Fibroblast of the conjunctiva (primary cell): ENCODE measurements around the gene PLPPR3.

ENCODE experiments used
- DNase-seq: peaks from one replicate; pipeline ENCODE4 v3.0.0-alpha.2; 2010; ENCODE audit warnings: low read depth

The PLPPR3 gene

DNA sequence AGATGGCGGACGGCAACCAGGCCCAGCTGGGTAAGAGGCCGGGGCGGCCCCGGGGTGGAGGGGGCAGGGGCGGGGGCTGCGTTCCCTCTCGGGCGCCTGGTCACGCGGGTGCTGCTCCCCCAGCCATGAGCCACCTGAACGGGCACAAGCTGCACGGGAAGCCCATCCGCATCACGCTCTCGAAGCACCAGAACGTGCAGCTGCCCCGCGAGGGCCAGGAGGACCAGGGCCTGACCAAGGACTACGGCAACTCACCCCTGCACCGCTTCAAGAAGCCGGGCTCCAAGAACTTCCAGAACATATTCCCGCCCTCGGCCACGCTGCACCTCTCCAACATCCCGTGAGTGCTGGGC, 13.4 kb downstream of the PLPPR3 start:
- DNase-seq: no peak

DNA sequence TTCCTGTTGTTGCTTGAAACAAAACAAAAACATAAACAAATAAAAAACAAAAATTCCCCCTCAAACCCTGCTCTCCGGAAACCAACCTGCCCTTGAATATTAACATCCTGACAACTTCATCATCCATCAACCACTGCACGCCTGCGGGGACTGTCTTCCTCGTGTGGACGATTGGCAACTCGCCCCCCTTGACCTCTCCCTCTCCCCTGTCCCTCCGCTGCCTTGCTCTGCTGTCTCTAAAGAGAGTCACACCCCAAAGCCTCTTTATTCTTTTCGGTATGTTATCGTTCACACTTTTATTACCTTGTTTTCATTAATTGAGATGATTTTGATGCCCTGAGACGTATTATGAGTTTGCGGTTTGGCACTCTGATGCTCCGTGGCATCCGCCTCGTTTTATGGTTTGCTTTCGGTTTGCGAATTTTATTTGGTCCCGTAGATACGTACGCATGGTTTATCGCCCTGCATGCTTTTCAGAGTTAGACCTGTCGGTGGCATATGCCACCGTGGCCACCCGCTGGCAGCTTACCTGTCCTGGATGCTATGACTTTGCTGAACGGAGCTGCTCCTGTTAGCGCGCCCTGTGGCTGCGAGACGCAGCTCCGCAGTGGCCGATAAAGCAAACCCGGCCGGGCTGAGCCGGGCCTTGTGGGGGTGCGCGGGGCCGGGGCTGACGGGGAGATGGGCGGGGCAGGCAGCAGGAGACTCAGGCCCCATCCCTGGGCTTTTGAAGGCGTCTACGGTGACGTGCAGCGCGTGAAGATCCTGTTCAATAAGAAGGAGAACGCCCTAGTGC, 13.9 kb downstream of the PLPPR3 start:
- no peak for DNase-seq

DNA sequence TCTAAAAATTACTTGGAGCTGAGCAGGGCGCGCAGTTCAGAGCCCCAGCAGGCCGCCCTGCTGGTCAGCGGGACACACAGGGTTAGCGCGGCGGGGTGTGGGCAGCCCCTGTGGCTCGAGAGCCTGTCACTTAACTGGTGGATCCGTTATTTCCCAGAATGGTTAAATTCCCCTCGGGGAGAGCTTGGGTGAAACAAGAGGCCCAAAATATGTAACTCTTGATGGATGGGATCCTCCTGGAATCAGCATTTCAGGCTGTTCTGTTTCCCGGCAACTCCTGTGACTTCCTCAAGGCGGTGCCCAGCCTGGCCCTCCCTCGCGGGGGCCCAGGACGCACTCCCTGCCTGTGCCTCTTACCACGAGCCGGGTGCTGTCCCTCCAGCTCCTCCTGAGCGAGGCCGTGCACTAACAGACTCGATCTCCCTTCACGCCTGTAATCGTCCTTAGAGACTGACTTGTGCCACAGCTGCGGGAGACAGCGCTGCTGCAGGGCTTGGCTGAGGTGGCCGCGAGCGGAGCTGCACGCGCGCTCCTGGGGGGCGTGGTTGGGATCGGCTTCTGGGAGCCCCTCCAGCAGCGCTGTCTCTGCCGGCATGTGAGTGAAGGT, 14.8 kb downstream of the PLPPR3 start:
- DNase-seq: no peak

DNA sequence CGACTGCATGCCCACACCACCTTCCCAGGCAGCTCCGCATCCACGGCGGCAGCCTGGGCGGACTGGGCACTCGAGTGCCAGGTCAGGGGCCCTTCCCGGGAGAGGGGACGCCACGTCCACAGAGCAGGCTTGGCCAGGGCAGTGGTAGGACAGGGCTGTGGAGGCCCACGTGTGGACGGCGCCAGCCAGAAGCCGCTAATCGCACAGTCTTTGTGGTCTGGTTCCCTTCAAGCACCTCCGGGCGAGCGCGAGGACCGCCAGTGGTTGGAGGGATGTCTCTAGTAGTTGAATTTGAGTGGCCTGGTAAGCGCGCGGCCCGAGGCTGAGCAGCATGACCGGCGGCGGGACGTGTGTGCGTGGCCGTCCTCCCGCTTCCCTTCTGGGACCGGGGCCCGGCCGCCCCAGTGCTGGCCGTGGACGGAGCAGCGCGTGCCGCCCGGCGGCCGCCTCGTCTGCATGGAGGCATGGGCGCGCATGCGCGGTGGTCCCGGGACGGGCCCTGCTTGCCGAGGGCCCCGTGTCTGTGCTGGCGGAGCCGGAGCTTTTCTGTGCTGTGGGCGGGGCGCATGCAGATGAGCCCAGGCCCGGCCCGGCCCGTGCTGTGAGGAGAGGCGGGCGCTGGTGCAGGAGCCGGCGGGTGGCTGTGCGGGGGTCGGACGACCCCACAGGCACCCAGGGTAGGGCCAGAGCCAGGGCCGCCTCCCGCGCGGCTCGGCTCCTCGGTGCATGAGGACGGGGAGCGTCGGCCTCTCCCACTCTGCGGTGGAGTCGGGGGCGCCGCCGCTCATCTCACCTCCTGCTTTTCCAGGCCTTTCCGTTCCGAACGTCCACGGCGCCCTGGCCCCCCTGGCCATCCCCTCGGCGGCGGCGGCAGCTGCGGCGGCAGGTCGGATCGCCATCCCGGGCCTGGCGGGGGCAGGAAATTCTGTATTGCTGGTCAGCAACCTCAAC, 15.9 kb downstream of the PLPPR3 start:
- DNase-seq: no peak

DNA sequence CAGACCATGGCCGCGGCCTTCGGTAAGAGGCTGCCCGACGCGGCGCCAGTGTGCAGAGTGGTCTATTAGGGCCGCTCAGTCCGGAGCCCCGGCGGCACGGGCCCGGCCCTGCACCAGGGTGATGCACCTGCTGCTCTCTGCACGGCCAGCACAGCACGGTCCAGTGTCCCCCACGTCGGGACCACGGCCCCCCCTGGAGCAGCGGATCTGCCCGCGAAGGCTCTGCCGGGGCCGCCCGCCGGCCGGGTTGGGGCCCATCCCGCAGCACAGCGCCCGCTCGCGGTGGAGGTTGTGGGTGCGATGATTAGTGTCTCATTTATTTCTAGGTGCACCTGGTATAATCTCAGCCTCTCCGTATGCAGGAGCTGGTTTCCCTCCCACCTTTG, 16.6 kb downstream of the PLPPR3 start:
- no peak for DNase-seq

DNA sequence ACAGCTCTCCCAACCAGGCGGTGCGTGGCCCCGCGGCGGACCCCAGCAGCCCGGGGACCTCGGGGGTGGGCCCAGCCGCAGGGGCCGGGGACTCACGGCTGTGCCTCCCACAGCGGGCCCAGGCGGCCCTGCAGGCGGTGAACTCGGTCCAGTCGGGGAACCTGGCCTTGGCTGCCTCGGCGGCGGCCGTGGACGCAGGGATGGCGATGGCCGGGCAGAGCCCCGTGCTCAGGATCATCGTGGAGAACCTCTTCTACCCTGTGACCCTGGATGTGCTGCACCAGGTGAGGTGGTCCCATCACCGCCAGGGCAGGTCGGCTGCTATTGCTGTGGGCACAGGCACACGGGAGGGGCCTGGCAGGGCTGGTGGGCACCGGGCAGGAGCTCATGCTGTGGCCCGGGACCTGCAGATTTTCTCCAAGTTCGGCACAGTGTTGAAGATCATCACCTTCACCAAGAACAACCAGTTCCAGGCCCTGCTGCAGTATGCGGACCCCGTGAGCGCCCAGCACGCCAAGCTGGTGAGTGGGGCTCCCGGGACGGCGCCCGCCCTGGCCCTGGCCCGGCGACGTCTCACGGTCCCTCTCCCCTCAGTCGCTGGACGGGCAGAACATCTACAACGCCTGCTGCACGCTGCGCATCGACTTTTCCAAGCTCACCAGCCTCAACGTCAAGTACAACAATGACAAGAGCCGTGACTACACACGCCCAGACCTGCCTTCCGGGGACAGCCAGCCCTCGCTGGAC, 17.2 kb downstream of the PLPPR3 start:
- DNase-seq: no peak

DNA sequence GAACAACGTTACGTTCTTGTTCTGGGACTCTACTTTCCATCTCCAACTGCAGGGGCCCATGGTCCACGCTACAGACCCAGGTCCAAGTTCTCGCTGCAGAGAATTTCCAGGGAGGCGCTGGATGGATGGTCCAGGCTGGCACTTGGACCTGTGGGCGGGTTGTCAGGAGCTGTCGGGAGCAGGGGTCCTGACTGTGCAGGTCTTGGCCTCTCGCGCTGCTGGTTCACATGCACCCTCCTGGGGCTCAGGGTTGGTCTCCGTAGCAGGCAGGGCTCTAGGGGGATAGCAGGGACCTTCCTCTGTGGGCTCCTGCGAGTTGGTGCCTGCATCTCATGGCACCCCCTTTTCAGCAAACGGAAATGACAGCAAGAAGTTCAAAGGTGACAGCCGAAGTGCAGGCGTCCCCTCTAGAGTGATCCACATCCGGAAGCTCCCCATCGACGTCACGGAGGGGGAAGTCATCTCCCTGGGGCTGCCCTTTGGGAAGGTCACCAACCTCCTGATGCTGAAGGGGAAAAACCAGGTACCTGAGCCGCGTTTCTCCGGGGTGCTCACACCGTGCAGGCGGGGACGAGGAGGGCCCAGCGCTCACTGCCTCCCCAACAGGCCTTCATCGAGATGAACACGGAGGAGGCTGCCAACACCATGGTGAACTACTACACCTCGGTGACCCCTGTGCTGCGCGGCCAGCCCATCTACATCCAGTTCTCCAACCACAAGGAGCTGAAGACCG, 17.9 kb downstream of the PLPPR3 start:
- no peak for DNase-seq

DNA sequence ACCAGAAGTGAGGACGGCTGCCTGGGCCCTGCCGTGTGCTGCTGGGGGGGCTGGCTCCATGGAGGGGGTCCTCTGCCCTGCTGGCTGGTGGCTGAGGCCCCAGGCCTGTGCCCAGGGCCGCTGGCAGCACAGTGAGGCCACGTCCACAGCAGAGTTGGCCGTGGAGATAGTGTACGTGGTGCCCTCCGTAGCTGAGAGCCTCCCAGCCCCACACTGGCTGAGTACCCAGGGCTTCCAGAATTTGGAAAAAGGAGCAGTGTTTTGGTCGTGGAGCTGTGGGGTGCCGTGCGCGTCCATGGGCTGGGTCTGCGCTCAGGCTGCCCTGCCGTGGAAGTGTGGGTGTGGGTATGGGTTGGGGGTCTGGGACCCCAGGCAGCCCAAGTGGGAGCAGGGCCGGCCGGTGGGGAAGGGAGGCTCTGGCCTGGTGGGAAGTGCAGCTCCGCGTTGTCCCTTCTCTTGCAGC, 18.6 kb downstream of the PLPPR3 start:
- DNase-seq: no peak

DNA sequence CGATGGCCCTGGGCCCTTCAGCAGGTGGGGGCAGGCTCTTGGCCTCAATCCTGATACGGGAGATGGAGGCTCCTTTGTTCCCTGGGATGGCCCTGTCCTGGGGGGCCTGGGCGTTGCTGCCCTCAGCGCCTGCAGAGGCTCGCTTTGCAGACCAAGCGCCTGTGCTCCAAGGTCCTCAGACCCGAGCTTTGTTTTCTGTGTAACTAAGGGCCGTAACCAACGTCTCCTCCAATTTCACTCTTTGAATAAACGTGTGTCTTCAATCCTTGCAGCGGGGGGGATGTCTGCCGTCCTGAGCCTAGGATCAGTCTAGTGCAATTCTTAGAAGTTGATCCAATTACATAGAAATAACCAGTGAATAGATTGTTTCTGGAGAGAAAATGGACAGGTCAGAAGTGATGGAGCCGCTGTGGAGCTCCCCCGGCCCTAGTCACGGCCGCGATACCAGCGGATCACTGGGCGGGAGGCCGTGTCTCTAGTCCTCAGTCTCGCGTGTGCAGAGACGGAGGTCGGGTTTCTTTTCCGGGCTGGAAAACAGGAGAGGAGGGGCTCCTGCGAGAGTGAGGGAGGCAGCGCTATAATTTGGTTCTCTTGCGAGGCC, 19.2 kb downstream of the PLPPR3 start:
- DNase-seq: no peak

DNA sequence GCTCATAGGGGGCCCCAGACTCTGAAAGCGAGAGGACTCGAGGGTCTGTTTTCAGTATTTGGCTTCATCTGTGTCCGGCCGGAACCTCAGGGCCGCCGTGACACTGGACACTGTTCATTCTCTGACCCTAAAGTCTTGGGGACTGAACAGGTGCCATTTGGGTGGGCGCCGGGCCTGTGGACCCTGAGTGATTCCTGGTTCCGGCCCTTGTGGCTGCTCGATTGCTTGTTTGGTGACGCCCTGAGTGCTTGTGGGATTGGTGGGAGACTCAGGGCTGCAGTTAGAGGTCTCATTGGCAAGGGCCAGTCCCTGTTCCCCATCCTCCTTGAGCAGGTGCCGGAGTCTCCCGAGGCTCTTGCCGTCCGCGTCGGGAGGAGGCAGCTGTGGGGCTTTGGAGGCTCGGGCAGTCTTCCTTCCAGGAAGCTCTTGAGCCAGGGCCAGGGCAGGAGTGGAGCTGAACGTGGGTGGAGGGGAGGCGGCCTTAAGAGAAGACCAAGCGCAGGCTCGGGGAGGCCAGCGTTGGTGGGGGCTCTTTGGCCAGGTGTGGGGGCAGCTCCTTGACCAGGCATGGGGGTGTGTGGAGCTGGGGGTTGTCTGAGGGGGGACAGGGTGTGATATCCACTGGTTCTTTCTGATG, 19.8 kb downstream of the PLPPR3 start:
- DNase-seq: no peak

DNA sequence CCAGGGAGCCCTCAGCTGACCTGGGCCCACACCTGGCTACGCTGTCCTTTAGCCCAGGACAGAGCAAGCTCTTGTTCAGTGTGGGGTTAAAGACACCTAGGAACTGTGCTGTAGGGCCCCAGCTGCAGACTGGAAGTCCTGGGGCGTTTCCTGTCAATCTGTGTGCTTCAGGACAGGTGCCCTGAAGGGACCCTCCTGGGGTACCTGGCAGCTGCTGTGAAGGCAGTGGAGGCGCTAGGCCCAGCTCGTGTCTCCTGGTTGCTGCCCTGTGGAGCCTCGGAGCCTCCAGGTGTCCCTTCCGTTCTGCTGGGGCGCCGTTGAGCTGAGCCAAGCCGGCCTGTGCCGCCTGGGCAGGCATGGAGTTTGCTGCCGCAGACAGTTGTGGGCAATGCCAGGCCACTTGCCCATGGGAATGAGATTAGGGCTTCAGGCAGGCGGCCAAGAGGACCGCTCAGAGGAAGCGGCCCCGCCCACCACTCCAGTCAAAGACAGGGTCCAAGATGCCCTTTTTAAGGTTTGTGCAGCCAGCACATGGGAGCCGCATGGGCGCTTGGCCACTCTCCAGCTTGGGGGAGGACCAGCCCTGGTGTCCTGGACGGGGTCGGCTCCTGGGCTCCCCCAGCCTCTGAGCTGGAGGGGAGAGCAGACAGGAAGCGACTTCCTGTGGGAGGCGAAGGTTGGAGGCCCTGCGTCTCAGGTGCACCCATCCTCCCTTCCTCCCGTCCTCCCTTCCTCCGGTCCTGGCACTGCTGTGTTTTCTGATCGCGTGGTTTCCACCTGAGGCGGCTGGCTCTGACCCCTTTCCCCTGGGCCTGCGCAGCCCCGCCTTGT, 20.5 kb downstream of the PLPPR3 start:
- no peak for DNase-seq

DNA sequence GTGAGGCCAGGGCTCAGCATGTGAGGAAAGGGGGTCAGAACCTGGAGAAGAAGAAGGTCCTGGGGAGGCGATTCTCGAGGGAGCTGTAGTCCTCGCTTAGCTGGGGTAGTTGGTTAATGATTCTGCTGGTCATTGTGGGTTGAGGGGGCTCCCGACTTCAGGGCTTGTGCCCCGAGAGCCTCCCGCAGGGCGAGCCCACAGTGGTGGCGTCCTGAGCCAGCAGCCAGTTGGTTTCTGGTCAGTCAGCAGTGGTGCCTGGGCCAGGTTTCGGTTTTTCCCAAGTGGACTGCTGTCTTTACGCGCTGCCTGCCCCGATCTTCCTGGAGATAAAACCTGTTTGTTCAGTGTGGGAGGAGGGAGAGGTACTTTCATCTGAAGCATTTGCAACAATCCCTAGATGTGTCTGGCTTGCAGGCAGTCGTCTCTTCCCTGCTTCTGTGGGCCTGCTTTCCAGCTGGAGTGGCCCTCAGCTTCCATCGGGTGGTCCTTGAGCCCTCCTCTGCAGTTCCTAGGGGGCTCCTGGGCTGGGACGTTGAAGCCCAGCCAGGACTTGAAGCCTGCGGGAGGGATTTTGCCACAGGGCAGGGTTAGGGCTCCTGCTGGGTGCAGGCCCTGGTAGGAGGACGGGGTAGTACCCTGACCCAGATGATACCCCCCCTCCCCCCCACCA, 21.3 kb downstream of the PLPPR3 start:
- DNase-seq: no peak

DNA sequence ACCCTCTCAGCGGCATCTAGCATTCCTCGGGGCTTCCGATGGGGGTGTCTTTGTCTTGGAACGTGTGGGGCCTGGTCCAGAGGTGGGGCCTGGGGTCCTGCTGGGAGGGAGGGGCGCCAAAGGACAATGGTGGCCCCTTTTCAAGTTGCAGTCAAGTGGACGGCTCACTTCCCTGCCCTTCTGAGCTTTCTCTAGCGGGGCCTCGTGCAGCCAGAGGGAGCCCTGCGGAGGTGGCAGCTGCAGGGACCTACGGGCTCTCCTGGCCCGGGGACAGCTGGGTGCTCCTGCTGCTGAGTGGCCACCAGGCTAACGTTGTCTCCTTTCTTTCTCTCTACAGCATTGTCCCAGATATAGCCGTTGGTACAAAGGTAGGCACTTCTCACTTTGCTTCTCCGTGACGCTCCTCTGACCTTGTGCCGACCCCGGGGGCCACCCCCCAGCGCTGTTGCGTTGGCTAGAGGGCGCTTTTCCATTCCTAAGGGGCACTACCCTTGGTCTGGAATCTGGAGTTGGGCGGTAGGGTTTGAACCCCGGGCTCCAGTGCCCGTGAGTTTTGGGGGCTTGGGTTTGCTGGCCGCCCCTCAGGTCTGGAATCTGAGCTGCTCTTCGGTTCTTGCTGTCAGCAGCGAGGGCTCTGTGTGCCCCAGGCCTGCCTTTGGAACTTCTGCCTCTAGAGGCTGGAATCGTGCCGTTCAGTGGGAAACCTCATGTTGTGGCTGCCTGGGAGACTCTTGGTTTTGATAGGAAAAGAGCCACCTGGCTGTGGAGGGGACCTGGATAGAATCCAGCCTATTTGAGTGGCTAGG, 22.5 kb downstream of the PLPPR3 start:
- no peak for DNase-seq

DNA sequence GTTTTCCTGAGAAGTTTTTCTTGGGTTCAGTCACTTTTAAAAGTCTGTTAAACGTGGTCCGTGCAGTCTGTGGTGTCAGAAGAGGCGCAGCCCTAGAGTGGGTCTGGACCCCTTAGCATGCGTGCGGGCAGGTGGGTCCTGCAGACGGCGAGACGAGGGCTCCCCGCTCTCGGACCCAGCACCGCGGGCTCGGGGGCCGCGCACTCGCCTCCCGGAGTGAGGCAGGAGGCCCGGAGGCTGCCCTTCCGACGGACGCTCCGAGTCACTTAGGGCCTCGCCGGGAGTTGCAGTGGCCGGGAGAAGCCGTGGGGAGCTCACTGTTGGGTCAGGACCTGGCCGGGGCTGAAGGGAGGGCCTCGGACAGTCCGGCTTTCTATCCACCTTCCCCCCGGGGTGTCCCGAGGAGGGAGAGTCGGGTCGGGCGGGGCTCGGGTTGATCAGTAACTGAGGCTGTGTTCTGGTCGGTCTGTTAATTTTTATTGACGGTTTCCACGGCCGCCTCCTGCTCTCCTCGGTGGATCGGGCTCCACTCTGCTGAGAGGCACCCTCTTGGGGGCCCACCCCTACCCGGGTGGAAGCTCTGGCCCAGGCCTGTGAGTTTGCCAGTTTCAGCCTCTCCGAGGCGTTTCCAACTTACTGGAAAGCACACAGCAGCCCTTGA, 23.2 kb downstream of the PLPPR3 start:
- no peak for DNase-seq

DNA sequence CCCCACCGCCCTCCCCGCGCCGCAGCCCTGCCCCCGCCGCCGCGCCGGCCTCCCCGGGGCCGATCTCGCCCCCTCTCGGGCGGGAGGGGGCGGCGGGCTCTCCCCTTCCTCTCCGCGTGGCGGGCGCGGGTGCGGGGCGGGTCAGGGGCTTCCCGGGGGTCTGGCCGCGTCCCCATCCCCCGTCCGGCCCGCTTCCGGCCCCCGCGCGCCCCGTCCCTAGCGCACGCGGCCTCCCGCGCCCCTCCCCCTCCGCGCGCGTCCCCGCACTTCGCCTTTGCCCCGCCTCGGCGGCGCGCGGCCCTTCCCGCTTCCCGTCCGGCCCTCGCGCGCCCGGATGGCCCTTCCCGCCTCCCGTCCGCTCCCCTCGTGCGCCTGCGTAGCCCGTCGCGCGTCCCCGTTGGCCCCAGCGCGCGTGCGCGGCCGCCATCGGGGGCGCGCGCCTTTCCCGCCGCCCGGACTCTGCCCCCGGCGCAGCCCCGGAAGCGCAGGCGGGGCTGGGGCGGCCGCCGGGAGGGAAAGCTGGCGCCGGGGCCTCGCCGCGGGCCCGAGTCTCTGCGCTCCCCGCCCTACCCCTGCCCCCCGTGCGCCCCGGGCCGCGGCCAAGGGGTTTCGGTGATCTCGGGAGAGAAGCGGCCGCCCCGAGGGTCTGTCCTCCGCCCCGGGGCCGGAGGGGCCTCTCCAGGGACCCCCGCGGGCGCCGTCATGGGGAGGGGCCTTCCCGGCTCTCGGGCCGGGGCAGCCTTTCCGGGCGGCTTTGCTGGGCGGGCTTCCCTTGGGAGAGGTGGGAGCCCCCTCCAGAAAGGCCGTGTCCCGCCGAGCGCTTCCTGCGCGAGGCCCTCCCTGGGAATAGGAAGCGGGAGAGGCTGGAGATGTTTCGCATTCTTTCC, 24.0 kb downstream of the PLPPR3 start:
- peak; percentile 79 for DNase-seq

DNA sequence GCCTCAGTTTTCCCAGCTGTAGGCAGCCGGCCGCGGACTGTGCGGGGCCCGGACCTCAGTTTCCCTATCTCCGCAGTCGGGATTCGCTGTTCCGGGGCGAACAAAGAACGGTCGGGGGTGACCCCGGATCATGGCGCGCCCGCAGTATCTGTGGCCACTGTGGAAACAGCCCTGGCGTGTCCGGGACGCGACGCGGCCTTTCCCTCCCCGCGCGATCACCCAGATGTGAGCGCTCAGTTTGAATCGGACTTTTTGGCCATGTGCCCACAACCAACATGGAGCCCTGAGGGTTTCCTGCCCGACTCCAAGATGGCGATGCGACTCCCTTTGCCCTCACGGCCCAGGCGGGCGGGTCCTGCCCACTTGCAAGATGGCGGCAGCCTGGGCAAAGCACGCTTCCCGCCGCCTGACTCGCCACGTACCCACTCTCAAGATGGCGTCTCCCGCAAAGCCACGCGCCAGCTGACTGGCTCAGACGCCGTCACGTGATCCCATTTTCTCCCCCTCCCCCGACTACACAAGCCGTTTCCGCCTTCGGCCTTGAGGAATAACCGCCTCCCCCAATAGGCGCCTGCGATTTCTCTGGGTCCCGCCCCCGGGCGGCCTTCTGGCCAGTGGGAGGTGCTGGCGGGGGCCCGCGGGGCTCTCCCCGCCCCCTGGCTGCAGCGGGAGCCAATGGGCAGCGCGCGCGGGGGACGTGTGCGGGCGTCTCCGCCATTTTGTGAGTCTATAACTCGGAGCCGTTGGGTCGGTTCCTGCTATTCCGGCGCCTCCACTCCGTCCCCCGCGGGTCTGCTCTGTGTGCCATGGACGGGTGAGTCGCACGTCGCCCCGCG, 24.8 kb downstream of the PLPPR3 start, which contains the start of gene PTBP1:
Gene PTBP1 (plus strand): TSS at position 761 of the 836 bp plus-strand sequence. CDS start 46 bp downstream, at position 807.
- peak; percentile 100 for DNase-seq
